Upper lobe of right lung (tissue), 1 donor: ENCODE measurements around the gene OTOG. TPM values are rescaled to one million over a fixed set of nuclear protein-coding genes. Genes with fewer than 3 reads are reported as not detected.

ENCODE experiments used
- ATAC-seq: fragments of 200-7000 bp; cut with Tn5 transposase; one replicate; pipeline ENCODE4 v1.9.1; 2020; ENCODE audit warnings: mild to moderate bottlenecking, moderate library complexity
- DNase-seq: peaks from one replicate; pipeline ENCODE4 v3.0.0-alpha.2; 2020
- H3K27ac ChIP-seq: fragments of 200-600 bp; one replicate; pipeline ENCODE4 v1.8.0; 2022
- H3K27me3 ChIP-seq: fragments of 200-600 bp; one replicate; pipeline ENCODE4 v1.8.0; 2022; ENCODE audit warnings: mild to moderate bottlenecking
- H3K36me3 ChIP-seq: fragments of 200-600 bp; one replicate; pipeline ENCODE4 v1.8.0; 2022
- H3K4me1 ChIP-seq: fragments of 200-600 bp; one replicate; pipeline ENCODE4 v1.8.0; 2022
- H3K4me3 ChIP-seq: fragments of 200-600 bp; one replicate; pipeline ENCODE4 v1.8.0; 2022; ENCODE audit warnings: mild to moderate bottlenecking
- H3K9me3 ChIP-seq: fragments of 200-600 bp; one replicate; pipeline ENCODE4 v1.8.0; 2022
- CTCF ChIP-seq: fragments of 200-600 bp; IDR thresholded peaks from one replicate; pipeline ENCODE4 v1.8.0; 2022; ENCODE audit warnings: antibody characterized with exemption
- intact Hi-C: fragments of 100-400 bp; cut with DNase I; formaldehyde crosslinking; loops from one replicate; pipeline ENCODE4 v1.11.0; 2022
- long read RNA-seq: library from polyadenylated mRNA; unstranded; transcript quantifications from one replicate; pipeline ENCODE4 v2.0.0, GENCODE V29; 2021
- total RNA-seq: library from RNA; stranded (reverse); fragmentation: NEBNext Ultra II Directional; extraction: Animal tissue kit (Norgen Biotek cat#: 25700); gene quantifications from one replicate; pipeline ENCODE4 v1.2.1, GENCODE V29; 2021
- donor health status: DM: no; HTN: yes; CAD: no; lungs with severe emphysema.

Gene OTOG
- not detected for total RNA-seq
- long read RNA-seq = 0 reads

- intact Hi-C loops = no loop called here
- Histone ChIP-seq H3K4me3 (no peak within 1 kb of the TSS), H3K36me3 (no peaks in the 10 kb centered on the region), H3K9me3 (no peaks in the 10 kb centered on the region), H3K27ac (no peak within 1 kb of the TSS), H3K27me3 (peaks cover 40% of the 10 kb centered on the region), H3K4me1 (no peaks in the 10 kb centered on the region)
- DNase-seq (no peak), ATAC-seq (no peak)
- TF ChIP-seq CTCF = no peak
Measured at GRCh38 chr11:17547051-17547577, at the start of gene OTOG. TSS of gene OTOG (plus strand) at chr11:17547259. CDS start at chr11:17547373, 114 bp downstream.

- H3K27me3 ChIP-seq = no peaks in the 10 kb centered on the region
- H3K36me3 ChIP-seq = no peaks in the 10 kb centered on the region
- H3K27ac ChIP-seq = no peak overlapping the region
- no peaks in the 10 kb centered on the region for H3K9me3 ChIP-seq
- intact Hi-C loops = no loop called here
- DNase-seq (no peak), ATAC-seq (peak; percentile 26)
- no peaks in the 10 kb centered on the region for H3K4me1 ChIP-seq
- no peak overlapping the region for H3K4me3 ChIP-seq
- TF ChIP-seq CTCF = no peak
Measured at GRCh38 chr11:17498058-17498457, 49.0 kb upstream of the OTOG start.

- ATAC-seq (no peak), DNase-seq (no peak)
- Histone ChIP-seq H3K9me3 (no peaks in the 10 kb centered on the region), H3K36me3 (no peaks in the 10 kb centered on the region), H3K4me1 (no peaks in the 10 kb centered on the region), H3K27ac (no peak overlapping the region), H3K27me3 (no peaks in the 10 kb centered on the region), H3K4me3 (no peak overlapping the region)
- no peak for TF ChIP-seq CTCF
- intact Hi-C loops = no loop called here
Measured at GRCh38 chr11:17498475-17498874, 48.6 kb upstream of the OTOG start.

- TF ChIP-seq CTCF = no peak
- intact Hi-C loops = no loop called here
- no peaks in the 10 kb centered on the region for H3K4me1 ChIP-seq
- no peak for DNase-seq
- no peaks in the 10 kb centered on the region for H3K9me3 ChIP-seq
- no peaks in the 10 kb centered on the region for H3K27me3 ChIP-seq
- H3K36me3 ChIP-seq = no peaks in the 10 kb centered on the region
- no peak overlapping the region for H3K27ac ChIP-seq
- no peak overlapping the region for H3K4me3 ChIP-seq
- ATAC-seq = no peak
Measured at GRCh38 chr11:17500673-17501072, 46.4 kb upstream of the OTOG start.

GRCh38 chr11:17502630-17503029 lies 44.4 kb upstream of the OTOG start:
- H3K27me3 ChIP-seq = no peaks in the 10 kb centered on the region
- no peak for TF ChIP-seq CTCF
- H3K9me3 ChIP-seq = no peaks in the 10 kb centered on the region
- intact Hi-C loops = no loop called here
- ATAC-seq = no peak
- no peaks in the 10 kb centered on the region for H3K36me3 ChIP-seq
- H3K4me1 ChIP-seq = no peaks in the 10 kb centered on the region
- no peak overlapping the region for H3K27ac ChIP-seq
- no peak for DNase-seq
- no peak overlapping the region for H3K4me3 ChIP-seq
